Hindlimb muscle (tissue), 1 donor: ENCODE measurements around the gene QSOX2. TPM values are rescaled to one million over a fixed set of nuclear protein-coding genes. Genes with fewer than 3 reads are reported as not detected.

Experiments used
- DNase-seq: peaks from one replicate; pipeline ENCODE4 v3.0.0-alpha.2; 2013
- polyA plus RNA-seq: library from polyadenylated mRNA; unstranded; fragments of 120-200 nt; gene quantifications from one replicate; pipeline ENCODE4 v1.2.1, GENCODE V29; 2013; ENCODE audit not compliant: insufficient read length

QSOX2 gene
- polyA plus RNA-seq, 1 donor, result 8.3 TPM

DNA sequence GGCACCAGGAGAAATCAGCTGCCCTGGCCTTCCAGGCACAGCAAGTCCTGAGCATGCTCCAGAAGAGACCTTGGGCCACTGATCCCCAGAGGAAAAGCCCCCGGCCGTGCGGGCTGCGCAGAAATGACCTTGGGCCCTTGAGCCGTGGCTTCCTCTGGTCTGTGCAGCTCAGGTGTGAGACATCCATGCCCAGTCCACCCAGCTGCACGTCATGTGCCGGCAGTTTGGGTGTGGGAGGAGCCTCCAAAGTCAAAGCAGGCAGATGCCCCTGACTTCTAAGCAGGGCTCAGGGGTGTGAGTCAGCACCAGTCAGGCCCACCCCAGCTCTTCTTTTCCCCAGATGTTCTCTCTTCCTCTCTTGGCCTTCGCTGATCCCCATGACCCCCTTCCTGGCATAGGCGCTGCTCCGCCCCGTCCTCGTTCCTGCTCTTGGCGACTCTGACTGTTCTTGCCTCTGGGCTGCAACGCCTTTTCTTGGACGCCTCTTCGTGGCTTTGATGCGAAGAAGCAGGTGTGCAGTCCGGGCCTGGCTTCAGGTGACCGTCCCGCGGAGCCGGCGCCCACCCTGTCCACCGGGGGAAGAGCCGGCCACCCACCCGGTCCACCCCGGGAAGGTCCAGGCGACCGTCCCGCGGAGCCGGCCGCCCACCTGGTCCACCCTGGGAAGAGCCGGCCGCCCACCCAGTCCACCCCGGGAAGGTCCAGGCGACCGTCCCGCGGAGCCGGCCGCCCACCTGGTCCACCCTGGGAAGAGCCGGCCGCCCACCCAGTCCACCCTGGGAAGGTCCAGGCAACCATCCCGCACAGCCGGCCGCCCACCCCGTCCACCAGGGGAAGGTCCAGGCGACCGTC lies 5.9 kb upstream of the QSOX2 start:
- no peak for DNase-seq

DNA sequence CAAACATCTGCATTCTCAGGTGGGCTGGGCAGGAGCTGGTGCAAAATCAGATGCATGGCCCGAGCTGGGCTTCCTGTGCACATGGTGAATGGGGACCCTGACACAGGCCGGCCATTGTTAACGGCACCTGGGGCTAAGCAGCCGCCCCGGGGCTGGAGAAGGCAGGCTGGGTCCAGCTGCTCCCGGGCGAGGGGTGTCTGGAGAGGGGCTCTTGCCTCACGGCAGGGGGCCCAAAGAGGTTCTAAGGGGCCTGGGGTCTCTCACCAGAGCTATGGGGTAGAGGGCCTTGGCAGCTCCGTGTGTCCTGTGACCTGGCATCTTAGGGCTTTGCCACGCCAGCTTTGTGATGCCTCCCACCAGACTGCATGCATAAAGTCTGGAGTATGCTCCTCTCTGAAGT lies 5.1 kb upstream of the QSOX2 start:
- DNase-seq, result no peak

DNA sequence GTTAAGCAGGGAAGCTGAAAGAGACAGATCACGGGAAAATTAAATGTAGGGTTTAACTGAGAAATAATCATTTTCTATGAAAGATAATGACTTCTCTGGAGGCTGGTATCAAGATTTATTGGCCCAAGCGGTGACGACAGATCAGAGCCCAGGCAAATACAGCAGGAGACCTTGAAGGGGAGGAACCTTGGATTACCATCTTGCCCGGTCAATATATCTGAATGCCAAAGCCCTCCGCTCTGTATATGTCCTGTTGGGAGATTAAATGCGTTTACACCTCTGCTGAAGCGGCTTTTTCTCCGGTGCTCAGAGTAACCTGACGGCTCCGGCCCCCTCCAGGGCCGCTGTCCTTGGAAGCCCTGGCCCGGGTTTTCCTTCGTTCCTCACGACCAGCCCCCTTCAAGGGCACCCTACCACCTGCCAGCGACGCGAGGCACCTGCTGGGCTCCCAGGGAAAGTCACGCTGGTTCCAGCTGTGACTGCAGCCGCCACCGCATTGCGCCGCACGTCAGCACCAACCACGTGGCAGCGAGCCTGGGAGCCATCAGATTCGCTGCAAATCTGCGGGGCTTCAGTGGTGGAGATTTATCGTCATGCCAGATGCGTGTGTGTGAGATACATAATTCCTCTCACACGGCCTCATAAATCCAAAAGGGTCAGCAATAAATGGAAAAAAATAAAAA lies 4.4 kb upstream of the QSOX2 start:
- no peak for DNase-seq

DNA sequence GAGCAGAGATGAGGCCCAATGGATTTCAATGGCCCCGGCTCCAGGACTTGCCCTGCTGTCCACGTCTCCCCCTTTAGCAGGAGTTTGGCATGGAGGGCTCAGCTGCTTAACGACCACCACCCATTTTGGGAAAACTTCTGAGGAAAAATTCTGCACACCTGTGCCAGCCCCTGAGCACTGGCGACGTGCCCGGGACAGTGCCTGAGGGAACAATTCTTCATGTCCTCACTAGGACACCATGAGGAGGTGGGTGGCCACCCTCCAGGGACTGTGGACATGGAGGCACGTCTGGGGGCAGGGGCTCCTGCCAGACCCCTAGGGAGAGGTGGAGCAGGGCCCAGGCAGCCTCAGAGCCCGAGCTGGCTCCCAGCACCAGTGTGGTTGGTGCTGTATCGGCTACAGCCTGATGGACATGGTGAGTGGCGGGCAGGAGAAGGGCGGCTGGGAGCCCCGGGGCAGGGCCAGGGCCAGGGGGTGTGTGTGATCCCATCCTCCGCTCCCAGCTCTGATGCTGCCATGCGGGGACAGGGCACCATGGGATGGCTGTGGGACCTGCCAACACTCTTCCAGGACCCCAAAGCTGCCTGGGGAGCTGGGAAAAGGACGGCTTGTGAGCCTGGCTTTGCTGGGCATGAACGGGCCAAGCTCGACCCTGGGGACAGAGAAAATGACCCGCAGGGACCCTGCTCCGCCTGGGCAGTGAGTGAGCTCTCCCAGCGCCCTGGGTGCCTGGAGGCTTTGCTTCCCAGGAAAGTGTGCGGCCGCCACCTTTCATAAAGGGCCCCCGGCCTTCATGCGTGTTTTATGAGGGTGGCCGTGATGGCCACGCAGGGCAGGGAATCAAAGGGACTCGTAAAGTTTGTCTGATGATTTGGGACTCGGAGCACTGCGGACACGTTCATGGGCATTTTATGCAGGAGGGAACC lies 3.6 kb upstream of the QSOX2 start:
- no peak for DNase-seq

DNA sequence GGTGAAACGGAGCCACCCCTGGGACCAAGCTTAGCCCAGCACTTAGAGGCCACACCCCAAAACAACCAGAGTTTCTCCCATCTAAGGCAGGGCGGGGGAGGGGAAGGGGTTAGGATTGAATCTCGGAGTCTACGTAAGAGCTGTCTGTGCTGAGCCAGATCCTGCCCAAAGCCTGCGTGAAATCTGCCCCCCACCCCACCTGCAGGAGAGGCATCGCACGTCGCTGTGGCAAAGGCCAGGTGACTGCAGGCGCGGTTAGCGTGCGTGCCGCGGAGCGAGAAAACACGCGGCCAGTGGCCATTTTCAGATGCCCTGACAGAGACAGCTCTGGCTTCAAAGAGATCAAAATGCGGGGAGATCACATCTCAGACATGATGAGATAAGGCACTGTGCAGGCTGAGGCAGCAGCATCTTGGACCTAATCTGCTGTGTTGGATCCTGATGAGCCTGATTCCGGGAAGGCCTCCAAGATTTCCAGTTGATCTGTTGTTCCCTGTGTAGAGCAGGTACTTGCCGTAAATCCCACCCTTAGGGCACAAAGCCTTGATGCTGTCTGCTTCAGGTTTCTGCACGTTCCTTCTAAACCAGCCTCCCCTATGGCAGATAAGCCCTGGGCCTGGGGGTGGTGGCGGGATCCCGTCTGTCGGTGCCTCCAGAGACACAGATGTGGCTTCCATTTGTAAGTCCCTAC lies 2.5 kb upstream of the QSOX2 start:
- DNase-seq, result no peak

DNA sequence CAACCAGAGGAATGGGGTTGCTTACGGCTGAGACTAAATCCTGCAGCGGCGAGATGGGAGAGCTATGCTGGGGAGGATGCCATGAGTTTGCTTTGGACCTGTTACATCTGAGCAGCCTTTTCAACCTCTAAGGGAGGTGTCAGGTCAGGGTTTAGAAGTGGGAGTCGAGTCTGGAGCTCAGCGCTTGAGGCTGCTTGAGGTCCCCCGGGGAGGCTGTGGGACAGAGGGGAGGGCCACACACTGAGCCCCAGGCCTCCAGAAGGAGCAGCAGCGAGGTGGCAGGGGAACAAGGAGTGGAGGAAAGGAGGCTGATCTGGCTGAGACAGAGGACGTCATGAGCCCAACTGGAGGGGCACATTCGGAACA lies 1.9 kb upstream of the QSOX2 start:
- no peak for DNase-seq

DNA sequence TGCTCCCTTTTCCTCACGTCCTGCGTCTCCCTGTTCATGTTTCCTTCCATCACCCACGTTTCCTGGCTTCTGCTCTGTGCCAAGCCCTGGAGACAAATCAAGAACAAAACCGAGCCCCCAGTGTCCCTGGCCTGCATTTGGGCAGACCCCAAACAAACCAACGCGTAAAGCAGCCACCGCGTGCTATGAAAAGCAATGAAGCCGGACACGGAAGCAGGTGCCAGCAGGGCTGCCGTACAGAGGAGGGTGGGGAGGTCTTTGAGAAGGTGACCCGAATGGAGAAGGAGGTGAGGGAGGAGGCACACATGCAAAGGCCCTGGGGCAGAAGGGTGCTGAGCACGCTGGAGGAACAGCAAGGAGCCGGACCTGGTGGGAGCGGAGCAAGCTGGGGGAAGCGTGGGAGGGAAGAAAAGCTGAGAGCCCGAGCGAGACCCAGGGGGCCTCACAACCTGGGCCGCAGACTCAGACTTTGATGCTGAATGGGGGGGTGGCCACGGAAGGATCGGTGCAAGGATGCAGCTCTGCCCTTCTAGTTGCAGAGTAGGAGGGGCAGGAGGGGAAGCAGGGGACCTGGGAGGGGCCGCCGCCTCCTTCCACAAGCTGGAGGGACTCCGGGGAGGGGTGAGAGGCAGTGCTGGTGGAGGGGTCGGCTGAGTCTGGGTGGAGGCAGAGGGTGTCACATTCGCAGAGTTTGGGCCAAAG lies 1.4 kb upstream of the QSOX2 start:
- no peak for DNase-seq

GRCh38 chr9:136244969-136245218 lies 718 bp downstream of the QSOX2 start:
- DNase-seq, result no peak

DNA sequence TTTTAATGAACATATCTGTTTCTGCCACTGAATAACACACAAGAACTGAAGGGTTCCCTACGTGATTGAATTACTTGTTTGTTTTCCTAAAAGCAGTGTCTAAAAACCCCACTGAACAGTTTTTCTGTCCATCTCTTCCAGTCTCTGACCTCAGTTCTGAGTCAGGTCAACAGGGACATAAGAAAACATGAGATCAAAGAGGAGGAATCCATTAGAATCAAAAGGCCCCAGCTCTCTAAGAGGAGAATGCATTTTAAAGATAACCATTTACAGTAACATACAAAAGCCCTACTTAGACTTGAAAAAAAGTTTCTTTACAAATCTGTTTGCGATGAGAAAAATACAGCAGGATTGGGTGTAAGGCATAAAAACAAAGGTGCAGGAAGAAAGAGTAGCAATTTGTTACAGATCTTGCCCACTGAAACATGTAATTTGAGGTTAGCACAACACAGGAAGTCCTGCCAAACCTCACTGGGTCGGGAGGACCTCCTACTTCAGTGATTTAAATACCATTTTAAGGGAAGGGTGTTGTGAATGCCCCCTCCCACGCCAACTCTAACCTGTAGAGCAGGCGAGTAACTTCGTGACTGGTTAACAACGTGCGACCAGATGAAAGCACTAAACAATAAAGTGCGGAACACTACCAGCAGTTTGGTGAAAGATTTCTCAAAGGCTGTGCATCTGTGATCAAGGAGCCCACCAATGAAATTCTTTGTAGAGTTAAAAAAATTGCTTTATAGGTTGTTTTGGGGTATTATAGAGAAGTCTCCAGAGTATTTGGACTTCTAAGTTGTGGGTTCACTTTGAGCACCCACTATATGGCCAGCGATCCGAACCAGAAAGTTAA lies 1.3 kb downstream of the QSOX2 start:
- DNase-seq, result no peak

DNA sequence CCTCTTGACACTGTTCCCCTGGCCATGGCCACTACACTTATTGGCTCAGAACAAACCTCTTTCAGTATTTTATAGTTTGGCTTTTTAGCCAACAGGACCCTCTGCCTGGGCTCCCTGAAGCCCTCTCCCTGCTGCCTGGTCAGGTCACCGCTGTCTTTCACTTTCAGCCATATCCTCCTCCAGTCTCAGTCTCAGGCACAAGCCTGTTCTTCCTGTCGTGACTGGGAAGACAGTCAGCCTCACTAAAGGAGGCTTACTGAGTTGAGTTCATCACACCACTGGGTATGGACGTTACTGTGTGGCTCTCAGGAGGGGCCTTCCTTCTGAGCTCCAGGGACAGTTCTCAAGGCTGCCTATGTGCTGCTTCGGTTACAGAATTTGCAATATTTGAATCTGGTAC lies 2.0 kb downstream of the QSOX2 start:
- no peak for DNase-seq

GRCh38 chr9:136242918-136243525 lies 2.6 kb downstream of the QSOX2 start:
- no peak for DNase-seq

DNA sequence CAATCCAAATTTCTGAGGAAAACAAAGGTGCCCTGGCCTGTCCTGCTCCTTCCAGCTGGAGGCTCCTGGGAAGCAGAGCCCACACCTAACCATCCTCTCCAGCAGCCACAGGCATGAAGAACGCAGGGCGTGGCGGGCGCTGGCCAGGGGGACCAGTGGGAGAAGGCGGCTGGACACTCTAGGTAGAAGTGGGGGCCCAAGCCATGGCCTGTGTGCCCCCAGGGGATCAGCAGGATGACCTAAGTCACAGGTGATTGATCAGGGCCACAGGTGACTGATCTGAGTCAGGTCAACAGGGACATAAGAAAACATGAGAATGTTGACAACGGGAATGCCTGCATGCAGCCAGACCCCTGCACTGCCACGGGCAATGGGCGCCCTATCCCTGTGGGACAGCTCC lies 3.4 kb downstream of the QSOX2 start:
- DNase-seq, result no peak

DNA sequence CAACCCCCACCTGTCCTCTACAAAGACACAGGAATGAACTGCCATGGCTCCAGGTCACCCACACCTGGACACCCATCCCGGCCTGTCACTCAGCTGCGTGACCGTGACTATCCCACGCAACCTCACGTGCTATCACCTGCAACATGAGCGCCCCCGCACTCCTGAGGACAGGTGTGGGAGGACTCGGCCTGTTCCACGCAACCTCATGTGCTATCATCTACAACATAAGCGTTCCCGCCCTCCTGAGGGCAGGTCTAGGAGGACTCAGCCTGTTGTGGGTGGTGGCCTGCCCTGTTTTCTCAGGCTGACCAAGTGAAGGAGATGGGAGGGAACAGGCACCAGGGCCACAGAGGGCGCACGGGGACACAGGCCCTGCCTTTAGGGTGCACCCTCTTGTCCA lies 4.1 kb downstream of the QSOX2 start:
- DNase-seq, result no peak

DNA sequence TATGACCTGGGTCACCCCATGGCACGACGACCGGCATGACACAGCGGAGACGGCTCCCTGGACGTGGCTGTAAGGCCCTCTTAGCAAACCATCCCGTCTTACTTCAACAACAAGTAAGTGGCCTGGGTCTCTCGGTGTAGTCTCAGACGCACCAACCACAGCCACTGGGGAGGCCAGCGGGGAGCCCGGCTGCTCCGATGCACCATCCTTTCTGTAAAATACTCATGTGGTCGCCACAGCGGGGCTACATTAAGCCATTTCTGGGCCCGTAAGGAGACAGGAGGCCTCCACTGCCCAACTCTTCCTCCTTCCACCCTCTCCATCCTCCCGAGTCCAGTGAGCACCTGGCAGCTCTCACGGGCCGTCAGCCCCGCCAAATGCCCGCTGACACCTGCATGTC lies 4.7 kb downstream of the QSOX2 start:
- DNase-seq, result no peak

DNA sequence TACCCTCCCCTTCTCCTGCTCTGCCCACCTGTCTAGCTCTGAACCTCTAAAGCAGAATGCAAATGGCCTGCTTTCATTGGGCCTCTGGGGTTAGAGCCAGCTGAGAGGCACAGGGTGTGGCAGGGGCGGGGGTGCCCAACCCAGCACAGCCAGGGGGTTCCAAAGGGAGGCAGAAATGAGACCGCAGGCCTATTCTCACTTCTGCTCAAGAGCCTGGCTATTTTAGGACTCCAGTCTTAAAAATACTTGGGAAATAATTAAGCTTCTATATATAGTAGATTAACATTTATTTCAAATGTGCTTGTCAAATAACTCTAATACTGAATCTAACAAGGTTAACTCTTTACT lies 5.7 kb downstream of the QSOX2 start:
- DNase-seq, result no peak

DNA sequence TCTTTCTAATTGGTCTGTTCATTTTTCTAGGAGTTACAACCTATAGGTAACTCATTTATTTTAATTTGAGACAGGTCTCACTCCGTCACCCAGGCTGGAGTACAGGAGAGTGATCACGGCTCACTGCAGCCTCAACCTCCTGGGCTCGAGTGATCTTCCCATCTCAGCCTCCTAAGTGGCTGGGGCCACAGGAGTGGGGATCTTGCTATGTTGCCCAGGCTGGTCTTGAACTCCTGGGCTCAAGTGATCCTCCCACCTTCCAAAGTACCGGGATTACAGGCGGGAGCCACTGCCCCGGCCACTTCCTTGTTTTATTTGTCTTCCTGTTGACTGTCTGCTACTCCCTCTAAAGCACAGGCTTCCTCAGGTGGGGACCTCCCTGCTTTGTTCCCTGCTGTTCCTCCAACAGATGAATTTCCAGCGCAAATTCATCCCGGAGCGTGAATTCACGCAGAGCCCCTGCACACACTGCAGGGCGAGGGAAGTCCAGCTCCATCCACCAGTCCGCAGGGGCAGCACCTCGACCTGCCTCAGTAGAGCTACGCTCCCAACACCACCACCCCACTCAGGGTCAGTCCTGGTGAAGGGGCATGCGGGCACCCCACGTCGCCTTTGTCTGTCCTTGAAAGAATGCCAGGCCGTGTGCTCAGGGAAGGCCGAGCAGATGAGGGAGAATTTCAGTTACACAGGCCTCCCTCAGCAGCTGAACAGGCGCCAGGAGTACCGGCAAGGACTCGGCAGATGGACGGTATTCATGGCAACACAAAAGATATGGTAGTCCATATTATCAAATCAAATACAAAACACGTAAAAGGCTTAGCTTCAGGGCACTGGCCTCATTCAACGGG lies 6.3 kb downstream of the QSOX2 start:
- no peak for DNase-seq

DNA sequence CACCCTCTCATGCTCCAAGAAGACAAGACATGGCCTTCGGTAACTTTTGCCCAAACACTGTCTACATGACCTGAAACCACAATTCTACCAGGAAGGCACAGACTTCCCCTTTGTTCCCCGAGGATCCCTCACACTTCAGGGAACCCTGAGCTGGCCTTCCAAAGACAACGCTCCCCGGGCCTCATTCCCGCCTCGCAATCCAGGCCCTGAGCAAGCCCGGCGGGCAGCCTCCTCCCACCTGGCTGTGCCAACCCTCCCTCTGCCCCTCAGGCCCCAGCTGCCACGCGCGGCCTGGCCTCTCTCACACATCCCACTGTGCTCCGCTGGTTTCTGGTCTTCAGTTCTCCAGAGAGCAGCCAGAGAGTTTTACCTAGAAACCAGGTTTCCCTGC lies 7.3 kb downstream of the QSOX2 start:
- no peak for DNase-seq

- no peak for DNase-seq
Observed at GRCh38 chr9:136237486-136238341, 7.9 kb downstream of the QSOX2 start.
